ENCODE data around the gene MYBPHL.
"Not testable (repeated sequence)": the region's sequence is repeated elsewhere in the genome, so short reads cannot be mapped to it uniquely, and the experiment has no call there.

The MYBPHL gene

DNA sequence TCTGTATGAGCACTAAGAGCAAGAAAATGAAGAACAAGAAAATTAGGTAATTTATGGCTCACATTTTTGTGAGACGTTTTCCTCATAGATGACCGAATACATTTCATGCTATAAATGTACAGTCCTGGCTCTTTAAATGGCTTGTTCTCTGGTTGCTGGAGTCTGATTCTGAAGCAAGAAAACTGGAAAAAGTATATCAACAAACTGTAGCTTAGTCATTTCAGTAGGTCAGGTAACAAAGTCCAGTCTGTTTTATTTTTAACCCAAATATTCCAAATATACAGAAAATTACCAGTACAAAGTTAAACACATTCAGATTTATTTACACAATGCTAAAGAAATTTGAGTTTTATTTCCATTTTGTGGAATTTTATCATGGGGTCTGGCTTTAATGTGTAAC, 2.5 kb upstream of the MYBPHL start:
- no peak overlapping the region for H3K4me3 ChIP-seq (ENCODE audit: low read depth, low read length)
- no peak for DNase-seq (ENCODE audit: low read depth)
- no peak for TF ChIP-seq CTCF (IDR thresholded peaks at IDR 0.05; ENCODE audit: control insufficient read depth, extremely low read depth, insufficient read depth)

- peak; percentile 98 for DNase-seq (ENCODE audit: low read depth)
- H3K4me3 ChIP-seq (ENCODE audit: low read depth, low read length) = no peak overlapping the region
- no peak for TF ChIP-seq CTCF (IDR thresholded peaks at IDR 0.05; ENCODE audit: control insufficient read depth, extremely low read depth, insufficient read depth)
Observed at GRCh38 chr1:109307274-109308021, 637 bp upstream of the MYBPHL start.

- not testable (repeated sequence) for H3K4me3 ChIP-seq (ENCODE audit: low read depth, low read length); DNase-seq (ENCODE audit: low read depth)
Observed at GRCh38 chr1:109305991-109306390, 820 bp downstream of the MYBPHL start.

- no peak overlapping the region for H3K4me3 ChIP-seq (ENCODE audit: low read depth, low read length)
- no peak for TF ChIP-seq CTCF (IDR thresholded peaks at IDR 0.05; ENCODE audit: control insufficient read depth, extremely low read depth, insufficient read depth)
- no peak for DNase-seq (ENCODE audit: low read depth)
Observed at GRCh38 chr1:109304226-109304920, 2.4 kb downstream of the MYBPHL start.

DNA sequence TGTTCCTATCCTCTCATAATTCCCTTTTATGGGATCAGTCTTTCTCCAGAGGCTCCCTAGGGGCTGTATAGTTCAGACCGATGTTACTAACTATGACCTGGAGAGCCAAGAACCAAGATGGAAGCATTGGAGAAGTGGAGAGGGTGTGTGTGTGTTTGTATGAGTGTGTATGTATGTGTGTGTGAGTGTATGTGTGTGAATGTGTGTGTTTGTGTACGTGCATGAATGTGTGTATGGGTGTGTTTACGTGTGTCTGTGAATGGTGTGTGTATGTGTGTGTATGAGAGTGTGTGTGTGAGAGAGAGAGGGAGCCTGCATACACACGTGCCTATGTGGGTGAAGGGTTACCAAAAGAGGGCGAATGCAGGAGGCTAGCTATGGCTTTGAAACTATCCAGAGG, 4.9 kb downstream of the MYBPHL start:
- no peak overlapping the region for H3K4me3 ChIP-seq (ENCODE audit: low read depth, low read length)
- DNase-seq (ENCODE audit: low read depth) = no peak
- TF ChIP-seq CTCF (IDR thresholded peaks at IDR 0.05; ENCODE audit: control insufficient read depth, extremely low read depth, insufficient read depth) = no peak

DNA sequence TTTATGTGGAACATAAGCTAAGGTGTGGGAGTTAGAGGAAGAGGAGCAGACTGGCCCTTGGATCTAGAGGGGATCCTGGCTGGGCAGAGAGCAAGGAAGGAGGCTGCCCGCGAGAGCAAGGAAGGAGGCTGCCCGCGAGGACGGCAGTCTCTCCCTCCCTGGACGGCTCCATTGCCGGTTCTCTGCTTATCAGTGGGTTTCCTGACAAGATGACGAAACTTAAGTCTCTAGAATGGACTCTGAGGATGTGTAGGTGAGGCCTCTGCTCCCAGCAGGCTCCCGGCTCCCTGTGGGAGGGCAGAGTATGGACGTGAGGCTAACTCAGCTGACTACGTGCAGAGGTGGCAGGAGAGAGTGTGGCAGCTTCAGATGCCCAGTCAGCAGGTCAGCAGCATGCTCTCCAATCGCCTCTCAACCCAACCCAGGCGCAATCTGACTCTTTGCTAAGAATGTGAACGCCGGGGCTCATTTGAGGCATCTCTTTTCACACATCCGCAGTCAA, 6.1 kb downstream of the MYBPHL start:
- no peak for DNase-seq (ENCODE audit: low read depth)
- no peak for TF ChIP-seq CTCF (IDR thresholded peaks at IDR 0.05; ENCODE audit: control insufficient read depth, extremely low read depth, insufficient read depth)
- no peak overlapping the region for H3K4me3 ChIP-seq (ENCODE audit: low read depth, low read length)

DNA sequence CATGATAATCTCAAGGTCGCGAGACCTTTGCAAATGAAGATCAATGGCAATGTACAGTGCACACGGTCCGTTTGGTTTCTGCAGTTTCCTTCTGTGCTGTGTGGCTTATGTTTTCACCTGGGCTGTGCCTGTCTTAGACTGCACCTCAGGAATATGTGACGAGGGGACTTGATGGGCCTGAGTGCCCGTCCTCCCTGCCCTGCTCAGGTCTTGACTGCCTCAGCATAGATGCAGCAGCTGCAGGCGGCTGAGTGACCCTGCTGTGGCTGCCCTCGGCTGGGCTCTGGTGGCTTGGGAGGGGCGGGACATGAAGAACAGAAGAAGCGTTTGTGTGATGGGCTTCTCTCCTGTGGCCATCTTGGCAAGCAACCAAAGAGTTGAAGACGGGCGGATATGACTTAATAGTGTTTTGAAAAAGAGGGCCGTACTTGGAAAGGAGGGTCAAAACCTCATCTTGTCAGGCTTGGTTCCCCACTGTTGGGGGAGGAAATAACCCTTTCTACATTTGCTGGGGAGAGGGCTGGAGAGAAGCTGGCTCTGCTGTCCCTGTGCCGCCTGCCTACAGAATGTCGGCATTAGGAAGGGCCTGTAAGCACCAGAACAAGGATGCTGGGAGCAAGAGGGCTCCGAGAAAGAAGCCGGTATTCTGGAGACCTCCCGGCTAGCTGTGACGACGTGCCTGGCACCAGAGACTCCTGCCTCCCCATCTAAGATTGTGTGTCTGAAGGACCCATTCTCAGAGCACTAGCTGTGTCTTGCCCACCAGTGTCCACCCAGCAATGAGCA, 7.1 kb downstream of the MYBPHL start:
- no peak for TF ChIP-seq CTCF (IDR thresholded peaks at IDR 0.05; ENCODE audit: control insufficient read depth, extremely low read depth, insufficient read depth)
- no peak for DNase-seq (ENCODE audit: low read depth)
- H3K4me3 ChIP-seq (ENCODE audit: low read depth, low read length) = no peak overlapping the region

Data from LNCaP clone FGC (cell line).